Measurements from ENCODE around the gene STAMBPL1.
A peak's percentile ranks its signal among the peaks of the same experiment; 100 is the strongest.

- TF ChIP-seq CTCF (IDR thresholded peaks at IDR 0.05), result no peak
- TF ChIP-seq POLR2A (IDR thresholded peaks at IDR 0.05), result no peak
- TF ChIP-seq POLR2AphosphoS5 (IDR thresholded peaks at IDR 0.05; ENCODE audit: insufficient read depth in 1 of 2, low read depth in 1 of 2), result peak in 1 of 2 donors; percentile 58
These were observed 6.3 kb upstream of the STAMBPL1 start for GRCh38 chr10:88873757-88874156.

All from vagina (tissue), 2 donors.